OCI-M2 (cell line): ENCODE results near the gene KMT2E.
"Not testable (repeated sequence)": the region's sequence is repeated elsewhere in the genome, so short reads cannot be mapped to it uniquely, and the experiment has no call there.

Experiments
- DNase-seq: peaks from one replicate; lab custom pipeline; 2025; ENCODE audit not compliant: unreplicated experiment; lab: John Stamatoyannopoulos, UW

KMT2E gene

GRCh38 chr7:104983076-104983577, 30.9 kb upstream of the KMT2E start:
- no peak for DNase-seq

- peak; percentile 96 for DNase-seq
Observed at GRCh38 chr7:104983578-104984539, 30.1 kb upstream of the KMT2E start.

- no peak for DNase-seq
Observed at GRCh38 chr7:104984585-104985258, 29.3 kb upstream of the KMT2E start.

GRCh38 chr7:104985259-104985617, 28.8 kb upstream of the KMT2E start:
- no peak for DNase-seq

GRCh38 chr7:104986628-104987259, 27.3 kb upstream of the KMT2E start:
- DNase-seq, result no peak

- DNase-seq, result not testable (repeated sequence)
Observed at GRCh38 chr7:104987403-104987802, 26.6 kb upstream of the KMT2E start.

GRCh38 chr7:104990983-104991382, 23.0 kb upstream of the KMT2E start:
- DNase-seq, result no peak

- DNase-seq, result no peak
Observed at GRCh38 chr7:104992306-104992705, 21.7 kb upstream of the KMT2E start.

GRCh38 chr7:104993217-104993862, 20.7 kb upstream of the KMT2E start:
- no peak for DNase-seq

- no peak for DNase-seq
Observed at GRCh38 chr7:104998040-104998752, 15.8 kb upstream of the KMT2E start.

GRCh38 chr7:105000200-105000599, 13.8 kb upstream of the KMT2E start:
- DNase-seq, result no peak

GRCh38 chr7:105000927-105001336, 13.1 kb upstream of the KMT2E start:
- no peak for DNase-seq

- DNase-seq, result no peak
Observed at GRCh38 chr7:105001652-105002184, 12.3 kb upstream of the KMT2E start.

GRCh38 chr7:105003275-105003674, 10.7 kb upstream of the KMT2E start:
- no peak for DNase-seq

GRCh38 chr7:105003872-105004510, 10.0 kb upstream of the KMT2E start:
- DNase-seq, result no peak

- DNase-seq, result not testable (repeated sequence)
Observed at GRCh38 chr7:105005006-105005405, 9.0 kb upstream of the KMT2E start.

- not testable (repeated sequence) for DNase-seq
Observed at GRCh38 chr7:105005486-105005885, 8.5 kb upstream of the KMT2E start.

- no peak for DNase-seq
Observed at GRCh38 chr7:105006367-105007136, 7.5 kb upstream of the KMT2E start.

- no peak for DNase-seq
Observed at GRCh38 chr7:105007298-105007697, 6.7 kb upstream of the KMT2E start.
